NT2/D1 (cell line): ENCODE results near the gene STK38.

ENCODE experiments used
- SUZ12 ChIP-seq: IDR thresholded peaks from 2 replicates; pipeline ENCODE4 v1.6.1; 2011; ENCODE audit not compliant: insufficient read length, insufficient read depth; ENCODE audit errors: extremely low read depth
- YY1 ChIP-seq: IDR thresholded peaks from 2 replicates; pipeline ENCODE4 v1.6.1; 2011; ENCODE audit not compliant: insufficient read length, insufficient read depth

DNA sequence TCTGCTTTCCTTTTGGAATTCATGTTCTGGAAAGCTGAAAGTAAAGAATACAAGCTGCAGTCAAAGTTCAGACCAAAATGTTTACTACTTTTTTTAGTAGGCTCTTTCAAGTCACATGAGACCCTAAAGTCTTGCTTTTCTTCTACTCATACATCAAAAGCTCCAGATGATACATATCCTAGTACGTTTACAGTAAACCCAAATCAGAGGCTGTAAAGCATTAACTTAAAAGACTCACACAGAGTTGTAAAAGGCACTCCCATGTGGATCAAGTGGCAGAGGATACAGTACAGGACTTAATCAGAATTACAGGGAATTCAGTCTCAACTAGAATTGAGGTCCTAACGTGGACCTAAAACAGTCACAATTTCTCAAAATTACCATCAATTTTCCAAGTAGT is 40.7 kb downstream of the STK38 start:
- TF ChIP-seq SUZ12 (no peak), YY1 (no peak)
